Femur (tissue), 1 donor: ENCODE data around the gene CDK5RAP1.

Source experiments
- DNase-seq: peaks from one replicate; pipeline ENCODE4 v3.0.0-alpha.2; 2017

The CDK5RAP1 gene

DNA sequence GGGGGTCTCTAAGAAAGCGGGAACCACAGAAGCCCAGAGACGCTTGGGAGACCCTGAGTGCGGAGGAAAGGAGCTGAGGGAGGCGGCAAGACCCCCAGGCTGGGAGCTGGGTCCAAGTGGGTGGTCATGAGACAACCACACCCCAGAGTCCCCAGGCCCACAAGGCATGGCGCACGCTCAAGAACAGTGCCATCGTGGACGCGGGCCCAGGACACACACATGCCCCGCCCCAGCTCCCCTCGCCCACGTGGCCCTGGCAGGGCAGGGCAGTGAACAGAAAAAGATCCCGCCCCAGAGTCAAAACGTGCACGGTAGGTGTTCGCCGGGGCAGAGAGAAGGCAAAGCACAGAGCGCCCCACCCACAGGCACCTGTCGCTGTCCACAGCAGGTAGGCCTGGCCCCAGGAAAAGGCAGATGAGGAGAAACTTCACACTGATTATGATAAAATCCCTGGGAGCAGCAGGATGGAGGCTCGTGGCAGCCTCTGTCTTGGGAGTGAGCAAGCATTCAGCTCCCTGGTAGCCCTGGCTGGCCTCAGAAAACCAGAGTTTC lies 68.3 kb downstream of the CDK5RAP1 start:
- DNase-seq = no peak

DNA sequence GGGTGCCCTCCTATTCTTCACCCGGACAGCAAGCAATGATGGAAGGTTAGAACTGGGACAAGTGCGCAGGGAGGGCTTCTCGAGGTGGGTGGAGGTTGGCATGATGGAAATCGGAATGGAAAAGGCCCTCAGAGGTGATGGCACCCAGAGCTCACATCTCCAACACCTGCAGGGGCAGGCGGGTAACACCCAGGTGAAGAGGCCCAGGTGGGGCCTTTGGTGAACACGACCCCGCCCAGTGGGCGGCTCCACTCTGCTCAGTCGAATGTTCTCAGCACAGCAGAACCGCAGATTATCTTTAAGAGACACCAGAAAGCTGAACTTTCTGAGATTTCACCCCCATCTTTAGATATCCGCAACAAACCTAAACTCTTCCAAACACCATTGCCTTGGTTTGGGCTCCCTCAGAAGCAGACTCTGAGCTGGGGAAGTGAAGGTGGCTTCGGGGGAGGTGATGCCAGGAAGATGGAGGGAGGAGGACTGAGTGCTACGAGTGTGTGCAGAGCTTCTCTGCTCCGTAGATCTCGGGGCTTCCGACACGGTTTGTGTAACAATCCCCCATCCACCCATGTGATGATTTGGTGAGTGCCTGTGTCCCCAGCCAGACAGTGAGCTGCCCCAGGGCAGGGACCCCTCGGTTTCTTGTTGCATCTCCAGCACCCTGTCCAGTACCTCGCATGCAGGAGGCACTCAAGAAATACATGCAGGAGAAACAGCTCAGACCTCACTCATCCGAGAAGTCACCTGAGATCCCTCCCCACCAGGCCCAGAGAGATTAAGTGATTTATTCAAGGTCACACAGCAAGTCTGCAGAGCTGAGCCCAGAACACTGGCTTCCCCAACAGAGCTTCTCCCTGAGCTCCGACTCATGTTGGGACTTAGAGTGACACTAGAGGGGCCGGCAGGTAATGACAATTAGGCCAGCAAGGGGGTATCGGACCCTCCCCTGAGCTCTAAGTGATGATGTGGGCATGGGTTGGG lies 72.9 kb downstream of the CDK5RAP1 start:
- DNase-seq = no peak

DNA sequence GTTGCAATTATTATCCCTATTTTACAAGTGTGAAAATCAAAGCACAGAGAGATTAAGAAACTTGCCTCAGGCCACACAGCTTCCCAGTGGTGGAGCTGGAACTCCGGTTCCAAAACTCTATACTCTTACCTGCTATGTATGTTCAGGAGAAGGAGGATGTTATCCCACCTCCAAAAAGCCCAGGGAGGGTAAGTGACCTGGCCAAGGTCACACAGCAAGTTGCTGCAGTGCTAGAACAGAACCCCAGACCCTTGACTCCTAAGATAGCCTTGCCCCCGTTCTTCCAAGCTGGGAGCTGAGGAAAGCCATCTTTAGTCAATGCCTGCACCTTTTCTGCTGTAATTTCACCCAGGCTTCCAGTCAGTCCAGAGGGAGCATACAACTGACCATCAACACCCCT lies 76.0 kb downstream of the CDK5RAP1 start:
- DNase-seq = no peak

DNA sequence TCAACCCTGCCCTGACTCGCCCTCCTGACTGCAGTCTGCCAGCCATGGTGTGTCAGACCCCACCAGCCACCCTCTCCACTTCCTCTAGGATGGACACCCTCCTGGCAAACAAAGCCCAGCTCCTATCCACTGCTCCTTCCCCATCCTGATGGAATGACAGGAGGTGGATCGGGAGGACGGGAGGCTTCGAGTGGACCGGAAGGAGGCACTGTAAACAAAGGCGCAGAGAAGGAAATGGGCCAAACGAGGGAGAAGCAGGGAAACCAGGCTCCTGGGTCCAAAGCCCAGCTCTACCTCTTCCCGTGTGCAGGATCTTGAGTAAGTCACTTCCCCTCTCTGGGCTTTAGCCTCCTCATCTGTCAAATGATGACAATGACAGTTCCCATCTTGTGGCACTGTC lies 78.1 kb downstream of the CDK5RAP1 start:
- no peak for DNase-seq

DNA sequence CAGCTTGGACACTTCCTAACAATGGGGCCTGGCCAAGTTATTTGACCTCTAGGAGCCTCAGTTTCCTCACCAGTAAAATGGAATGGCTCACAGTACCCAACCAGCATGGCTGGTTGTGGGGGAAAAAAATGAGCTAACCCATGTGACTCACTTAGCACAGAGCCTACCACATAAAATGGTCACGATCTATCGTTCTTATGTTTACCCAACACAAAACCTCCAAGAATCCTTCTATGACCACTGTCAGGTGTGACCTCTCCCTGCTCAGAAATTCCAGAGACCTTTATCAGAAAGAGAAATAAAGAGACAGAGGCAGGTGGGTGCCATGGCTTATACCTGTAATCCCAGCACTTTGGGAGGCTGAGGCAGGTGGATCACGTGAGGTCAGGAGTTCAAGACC lies 78.9 kb downstream of the CDK5RAP1 start:
- DNase-seq = no peak

DNA sequence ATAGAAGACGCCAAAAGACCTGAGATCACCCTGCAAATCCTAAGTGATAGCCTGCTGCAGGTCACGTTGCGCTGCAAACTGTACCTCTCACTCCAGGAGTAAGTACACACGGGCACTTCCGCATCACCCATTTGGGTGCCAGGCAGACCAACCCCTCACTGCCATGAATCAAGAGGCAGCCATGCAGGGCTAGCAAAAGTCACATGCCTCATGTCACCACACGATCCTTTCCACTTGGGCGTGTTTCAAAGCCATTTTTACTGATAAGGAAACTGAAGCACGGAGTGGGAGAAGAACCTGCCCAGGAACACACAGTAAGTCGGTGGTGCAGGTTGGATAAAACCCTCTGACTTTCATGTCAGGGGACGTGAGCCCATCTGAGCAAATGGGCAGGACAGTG lies 81.3 kb downstream of the CDK5RAP1 start:
- no peak for DNase-seq

DNA sequence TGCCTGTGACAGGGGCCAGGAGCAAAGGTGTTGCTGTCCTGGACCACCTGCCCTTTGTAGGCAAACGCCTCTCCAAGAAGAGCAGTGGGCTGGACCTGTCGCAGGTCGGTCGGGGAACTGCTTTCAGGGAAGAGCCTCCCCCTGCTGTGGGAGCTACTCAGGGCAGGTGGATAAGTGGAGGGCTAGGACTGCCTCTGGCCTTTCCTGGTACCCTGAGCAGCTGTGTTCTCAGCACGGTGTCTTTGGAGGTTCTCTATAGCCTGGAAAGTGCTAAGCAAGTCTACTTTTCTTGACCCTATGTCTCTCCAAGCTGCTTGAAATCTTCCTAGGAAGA lies 83.3 kb downstream of the CDK5RAP1 start:
- no peak for DNase-seq

DNA sequence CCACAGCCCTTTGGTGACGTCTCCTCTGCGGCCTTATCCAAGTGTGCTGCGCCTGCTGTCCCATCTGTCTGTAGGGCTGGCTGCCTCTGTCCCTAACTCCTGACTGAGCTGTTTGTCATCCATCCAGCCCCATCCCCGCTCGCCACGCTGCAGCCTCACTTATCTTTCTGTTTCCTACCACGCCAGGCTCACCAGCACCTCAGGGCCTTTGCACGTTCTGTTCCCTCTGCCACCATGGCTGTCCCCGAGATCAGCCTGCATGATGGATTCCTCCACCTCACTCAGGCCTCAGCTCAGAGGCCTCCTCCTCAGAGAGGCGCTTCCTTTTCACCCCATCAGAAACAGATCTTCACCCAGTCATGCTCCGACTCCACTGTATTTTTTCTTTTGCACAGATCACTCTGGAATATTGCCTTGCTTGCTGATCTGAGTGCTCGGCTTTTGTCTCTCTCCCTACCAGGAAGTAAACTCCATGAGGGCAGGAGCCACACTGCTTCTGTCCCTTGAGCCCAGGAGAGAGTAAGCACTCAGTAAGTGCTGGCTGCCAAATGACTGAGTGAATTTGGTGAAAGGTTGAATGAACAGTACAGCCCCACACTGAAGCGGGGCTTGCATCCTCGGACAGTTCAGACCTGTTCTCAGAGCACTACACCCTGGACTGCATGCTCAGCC lies 83.8 kb downstream of the CDK5RAP1 start:
- no peak for DNase-seq

DNA sequence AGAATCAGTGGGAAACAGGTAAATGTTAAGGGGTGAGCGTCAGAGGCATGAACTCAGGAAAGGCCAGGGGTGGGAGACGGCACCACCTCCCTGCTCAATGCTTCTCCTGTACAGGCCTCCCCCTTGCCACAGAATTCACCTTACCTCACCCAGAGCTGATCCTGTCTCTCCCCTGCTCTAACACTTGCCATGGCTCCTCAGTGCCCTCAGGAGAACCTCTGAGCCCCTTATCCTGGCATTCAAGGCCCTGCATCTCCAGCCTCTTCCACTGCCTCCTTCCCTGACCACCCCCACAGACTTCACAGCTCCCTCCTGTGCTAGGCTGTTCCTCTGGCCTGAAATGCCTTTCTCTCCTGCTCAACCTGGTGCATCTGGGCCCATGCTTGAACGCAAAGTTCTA lies 84.4 kb downstream of the CDK5RAP1 start:
- DNase-seq = no peak

DNA sequence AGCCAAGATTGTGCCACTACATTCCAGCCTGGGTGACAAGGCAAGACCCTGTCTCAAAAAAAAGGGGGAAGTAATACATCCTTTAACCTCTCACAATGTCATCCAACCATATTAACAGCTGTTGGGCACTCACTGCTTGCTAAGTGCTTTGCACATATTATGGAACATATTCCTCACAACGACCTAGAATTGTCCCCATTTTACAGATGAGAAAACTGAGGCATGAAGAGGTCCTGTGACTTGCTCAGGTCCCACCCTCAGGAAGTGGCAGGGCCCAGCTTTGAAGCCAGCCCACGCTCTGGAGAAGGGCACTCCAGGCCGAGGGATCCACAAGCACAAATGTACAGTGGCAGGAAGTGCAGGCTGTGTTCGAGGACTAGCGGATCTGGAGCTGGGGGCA lies 85.0 kb downstream of the CDK5RAP1 start:
- DNase-seq = no peak

DNA sequence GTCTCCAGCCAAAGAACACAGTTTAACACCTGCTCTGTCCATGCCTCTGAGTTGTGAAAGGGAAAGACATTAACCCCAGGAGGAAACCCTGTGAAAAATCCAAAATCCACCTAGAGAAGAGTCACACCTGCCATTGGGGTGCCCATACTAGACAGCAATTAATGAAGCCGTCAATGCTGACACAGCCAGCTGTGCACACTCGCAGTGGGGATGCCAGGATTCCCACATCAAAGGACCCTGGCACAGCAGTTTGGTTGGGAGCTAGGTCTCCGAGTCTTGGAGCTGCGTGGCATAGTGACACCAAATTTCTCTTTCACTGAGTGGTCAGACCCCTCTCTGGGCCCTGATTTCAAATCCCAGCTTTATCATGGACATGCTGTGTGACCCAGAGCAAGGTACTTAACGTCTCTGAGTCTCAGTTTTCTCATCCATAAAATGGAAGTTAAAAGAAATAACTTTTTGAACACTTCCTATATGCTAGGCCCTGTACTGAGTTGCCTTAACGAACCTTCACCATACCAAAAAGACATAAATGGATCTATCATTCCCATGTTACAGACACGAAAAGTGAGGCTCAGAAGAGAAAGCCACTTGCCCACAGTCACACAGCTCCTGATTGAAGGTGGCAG lies 87.5 kb downstream of the CDK5RAP1 start:
- DNase-seq = no peak

DNA sequence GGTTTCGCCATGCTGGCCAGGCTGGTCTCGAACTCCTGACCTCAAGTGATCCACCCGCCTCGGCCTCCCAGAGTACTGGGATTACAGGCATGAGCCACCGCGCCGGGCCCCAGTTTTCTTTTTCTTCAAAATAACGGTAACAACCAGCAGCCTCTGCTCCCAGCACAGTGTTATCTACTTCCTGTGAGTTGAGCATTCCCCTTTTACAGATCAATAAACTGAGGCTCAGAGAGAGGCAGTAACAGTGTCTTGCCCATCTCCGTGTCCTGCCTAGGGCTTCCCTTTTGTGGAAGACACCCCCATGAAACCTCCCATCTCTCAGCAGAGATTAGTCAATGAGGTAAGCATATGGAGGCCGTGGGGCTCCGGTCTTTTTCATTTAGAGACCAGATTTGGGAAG lies 88.7 kb downstream of the CDK5RAP1 start:
- no peak for DNase-seq

DNA sequence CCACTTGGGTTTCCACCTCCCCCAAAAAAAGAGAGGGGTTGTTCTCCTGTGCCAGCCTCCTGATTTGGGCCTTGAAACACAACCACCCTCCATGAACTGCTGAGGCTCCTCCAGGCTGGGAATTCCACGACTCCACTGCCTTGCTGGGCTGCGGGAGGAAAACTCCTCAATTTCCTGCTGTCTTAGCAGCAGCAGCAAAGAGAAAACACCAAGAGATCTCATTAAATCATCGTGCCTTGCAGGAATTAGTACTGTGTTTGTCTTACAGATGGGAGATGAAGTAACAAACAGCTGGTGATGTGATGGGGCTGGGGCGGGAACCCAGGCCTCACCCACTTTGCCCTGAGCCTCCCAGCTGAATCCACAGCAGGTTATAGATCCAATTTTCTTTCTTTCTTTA lies 89.3 kb downstream of the CDK5RAP1 start:
- no peak for DNase-seq

DNA sequence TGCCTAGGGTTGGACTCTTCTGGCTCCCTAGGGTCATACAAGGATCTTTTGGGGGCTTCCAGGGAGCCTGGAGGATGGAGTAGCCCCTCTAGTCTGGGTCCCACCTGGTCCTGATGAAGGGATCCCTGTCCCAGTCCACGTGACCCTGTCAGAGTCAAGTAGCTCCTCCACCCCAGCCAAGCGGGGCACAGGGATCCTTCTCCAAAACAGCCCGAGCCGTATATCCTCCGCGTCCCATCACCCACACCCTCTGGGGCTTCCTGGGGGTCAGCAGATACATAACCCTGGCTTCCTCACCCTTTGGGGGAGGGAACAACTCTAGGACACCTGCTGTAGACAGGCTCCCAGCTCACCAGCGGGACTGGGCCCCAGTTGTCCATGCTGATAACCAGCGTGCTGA lies 90.3 kb downstream of the CDK5RAP1 start:
- no peak for DNase-seq

DNA sequence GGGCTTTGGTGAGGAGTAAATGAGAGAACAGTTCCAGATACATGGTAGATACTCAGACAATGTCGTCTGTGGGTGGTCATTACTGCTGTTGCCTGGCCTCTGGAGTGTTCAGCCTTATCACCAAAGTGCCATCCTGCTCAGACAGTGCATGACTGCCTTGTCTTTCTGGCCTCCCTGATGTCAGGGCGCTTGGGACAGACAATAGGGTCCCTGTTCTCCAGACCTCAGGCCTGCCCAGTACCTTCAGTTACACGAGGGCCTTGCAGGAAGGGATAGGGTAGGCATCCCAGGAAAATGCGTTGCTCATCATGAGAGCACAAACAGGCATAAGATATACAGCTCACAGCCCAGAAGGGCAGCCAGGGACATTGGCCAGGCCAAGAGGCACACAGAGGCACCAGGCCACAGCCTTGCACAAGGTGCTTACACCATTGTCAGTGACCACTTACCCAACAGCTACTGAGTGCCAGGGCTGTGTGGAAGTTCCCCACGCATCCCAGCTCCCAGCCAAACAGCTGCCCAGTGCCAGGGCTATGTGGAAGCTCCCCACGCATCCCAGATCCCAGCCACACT lies 90.9 kb downstream of the CDK5RAP1 start:
- no peak for DNase-seq

DNA sequence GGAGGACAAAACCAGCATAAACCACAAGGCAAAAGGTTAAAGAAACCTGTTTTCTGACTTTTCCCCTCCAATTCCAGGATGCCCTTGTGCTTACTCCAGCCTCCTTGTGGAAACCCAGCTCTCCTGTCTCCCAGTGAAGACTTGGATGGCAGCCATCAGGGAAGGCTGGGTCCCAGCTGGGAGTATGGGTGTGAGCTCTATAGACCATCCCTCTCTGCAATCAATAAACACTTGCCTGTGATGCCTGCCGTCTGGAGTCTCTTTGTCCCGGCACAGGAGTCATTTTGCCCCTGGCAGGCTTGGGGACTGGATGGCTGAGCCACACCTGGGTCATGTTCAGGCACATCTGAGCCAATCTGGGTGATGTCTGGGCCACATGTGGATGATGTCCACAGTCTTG lies 91.7 kb downstream of the CDK5RAP1 start:
- no peak for DNase-seq
